Tibial artery (tissue), 4 donors: Measurements from ENCODE around the gene LENEP.

Source experiments
- DNase-seq, 2 donors: peaks; one replicate each; pipeline ENCODE4 v3.0.0-alpha.2; 2019
- H3K27ac ChIP-seq, 2 donors: fragments of 200-600 bp; sonication (generic) in 1 of 2; 1 replicate in 1 of 2; 2 replicates in 1 of 2; pipeline ENCODE4 v1.5.1; 2018 to 2019; ENCODE audit warnings: mild to moderate bottlenecking in 1 of 2
- H3K27me3 ChIP-seq, 2 donors: fragments of 200-600 bp; sonication (generic) in 1 of 2; one replicate each; pipeline versions ENCODE4 v1.5.1 to v1.6.0; 2016 to 2019
- H3K36me3 ChIP-seq, 3 donors: fragments of 200-600 bp; sonication (generic) in 2 of 3; one replicate each; pipeline ENCODE4 v1.5.1; 2016 to 2019; ENCODE audit warnings: mild to moderate bottlenecking in 2 of 3
- H3K4me1 ChIP-seq, 4 donors: fragments of 200-600 bp; sonication (generic) in 2 of 4; 1 replicate in 3 of 4; 2 replicates in 1 of 4; pipeline ENCODE4 v1.5.1; 2016 to 2019
- H3K4me3 ChIP-seq, 2 donors: fragments of 200-600 bp; sonication (generic) in 1 of 2; 1 replicate in 1 of 2; 2 replicates in 1 of 2; pipeline ENCODE4 v1.5.1; 2018 to 2019; ENCODE audit warnings: mild to moderate bottlenecking in 2 of 2
- H3K9me3 ChIP-seq, 3 donors: fragments of 200-600 bp; sonication (generic) in 1 of 3; one replicate each; pipeline ENCODE4 v1.5.1; 2016 to 2019
- intact Hi-C: fragments of 100-400 bp; cut with DNase I; formaldehyde crosslinking; loops from one replicate; pipeline ENCODE4 v1.15.0; 2023; ENCODE audit warnings: low total_unique reads
- TF ChIP-seq, protein P1 (sequence below), 2 experiments: fragments of 200-600 bp in 1 of 2; fragments of 450-650 bp in 1 of 2; IDR thresholded peaks; one replicate each; pipeline ENCODE4 v1.5.1; 2017 to 2019; ENCODE audit warnings: antibody characterized with exemption in 2 of 2, mild to moderate bottlenecking in 1 of 2, moderate library complexity in 1 of 2

Gene LENEP

DNA sequence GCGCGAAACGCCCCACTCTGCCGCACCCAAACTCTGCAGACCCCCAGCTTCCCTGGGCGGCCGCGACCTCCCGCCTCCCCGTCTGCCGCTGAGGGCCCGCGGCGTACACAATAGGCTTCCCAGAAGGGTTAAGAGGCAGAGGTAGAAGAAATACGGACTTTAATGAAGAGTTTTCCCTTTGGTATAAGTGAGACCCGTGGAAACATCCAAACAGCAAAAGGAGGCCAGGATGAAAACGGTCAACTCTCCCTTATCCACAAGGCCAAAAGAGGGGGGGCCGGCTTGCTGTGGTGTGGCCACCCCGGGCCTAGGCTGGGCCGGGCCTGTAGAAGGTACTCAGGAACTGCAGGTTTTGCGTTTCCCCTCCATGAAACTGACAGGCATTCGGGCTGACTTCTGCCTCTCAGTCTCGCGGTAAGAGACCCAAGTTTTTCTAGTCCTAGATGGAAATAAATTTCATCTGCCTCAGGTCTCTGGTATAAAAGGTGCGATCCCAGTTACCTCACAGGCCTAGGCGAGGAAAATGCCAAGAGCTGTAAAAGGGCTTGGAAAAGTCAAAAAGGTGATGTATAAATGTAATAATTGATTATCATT, 31.1 kb upstream of the LENEP start:
- DNase-seq: no peak

DNA sequence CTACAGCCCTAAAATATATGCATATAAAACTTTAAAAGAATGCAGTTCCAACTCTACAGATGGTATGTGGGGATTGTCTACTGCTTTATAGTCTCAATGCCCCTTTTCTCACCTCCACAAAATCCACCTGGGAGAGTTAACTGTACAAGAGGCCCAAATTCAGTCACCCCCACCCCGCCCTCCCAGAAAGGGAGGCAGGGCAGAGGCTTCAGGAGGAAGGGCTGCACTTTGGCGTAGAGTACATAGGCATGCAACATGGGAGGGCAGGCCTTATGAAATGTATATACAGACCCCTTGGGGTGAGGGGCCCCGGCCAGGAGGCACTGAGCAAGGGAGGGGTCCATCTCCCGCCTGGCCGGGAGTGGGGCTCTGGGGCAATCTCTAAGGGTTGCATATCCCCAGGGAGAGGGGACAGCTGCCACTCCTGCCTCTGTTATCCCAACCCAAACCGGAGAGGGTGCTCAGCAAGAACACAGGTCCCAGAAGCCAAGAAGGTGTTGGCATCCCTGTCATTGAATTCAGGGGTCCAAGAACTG, 30.5 kb upstream of the LENEP start:
- TF ChIP-seq, protein P1, sequence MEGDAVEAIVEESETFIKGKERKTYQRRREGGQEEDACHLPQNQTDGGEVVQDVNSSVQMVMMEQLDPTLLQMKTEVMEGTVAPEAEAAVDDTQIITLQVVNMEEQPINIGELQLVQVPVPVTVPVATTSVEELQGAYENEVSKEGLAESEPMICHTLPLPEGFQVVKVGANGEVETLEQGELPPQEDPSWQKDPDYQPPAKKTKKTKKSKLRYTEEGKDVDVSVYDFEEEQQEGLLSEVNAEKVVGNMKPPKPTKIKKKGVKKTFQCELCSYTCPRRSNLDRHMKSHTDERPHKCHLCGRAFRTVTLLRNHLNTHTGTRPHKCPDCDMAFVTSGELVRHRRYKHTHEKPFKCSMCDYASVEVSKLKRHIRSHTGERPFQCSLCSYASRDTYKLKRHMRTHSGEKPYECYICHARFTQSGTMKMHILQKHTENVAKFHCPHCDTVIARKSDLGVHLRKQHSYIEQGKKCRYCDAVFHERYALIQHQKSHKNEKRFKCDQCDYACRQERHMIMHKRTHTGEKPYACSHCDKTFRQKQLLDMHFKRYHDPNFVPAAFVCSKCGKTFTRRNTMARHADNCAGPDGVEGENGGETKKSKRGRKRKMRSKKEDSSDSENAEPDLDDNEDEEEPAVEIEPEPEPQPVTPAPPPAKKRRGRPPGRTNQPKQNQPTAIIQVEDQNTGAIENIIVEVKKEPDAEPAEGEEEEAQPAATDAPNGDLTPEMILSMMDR (IDR thresholded peaks at IDR 0.05): no peak
- Histone ChIP-seq H3K4me1 (peaks cover 0 to 36% (median 22%) of the 10 kb centered on the region in 4 donors), H3K9me3 (no peaks in the 10 kb centered on the region), H3K27ac (peak overlapping the region; percentile 95 to 98), H3K36me3 (peaks cover 32 to 69% (median 63%) of the 10 kb centered on the region in 3 donors), H3K4me3 (peak overlapping the region; percentile 77 to 78), H3K27me3 (no peaks in the 10 kb centered on the region)
- intact Hi-C loops: loop anchor here (5.0 kb wide), 3 partner anchors 34 to 99 kb away; partner anchors contain the start of gene EFNA4
- DNase-seq: no peak

More for the DNA sequence above, 31.1 kb upstream of the LENEP start:
- intact Hi-C loops: loop anchor here (5.0 kb wide), 3 partner anchors 35 to 100 kb away; partner anchors contain the start of gene EFNA4
- H3K4me3 ChIP-seq: peak overlapping the region; percentile 77 to 78
- TF ChIP-seq, protein P1 (IDR thresholded peaks at IDR 0.05): no peak
- no peaks in the 10 kb centered on the region for H3K27me3 ChIP-seq
- H3K4me1 ChIP-seq: peaks cover 0 to 41% (median 24%) of the 10 kb centered on the region in 4 donors
- H3K36me3 ChIP-seq: peaks cover 26 to 63% (median 57%) of the 10 kb centered on the region in 3 donors
- H3K9me3 ChIP-seq: no peaks in the 10 kb centered on the region
- peak overlapping the region; percentile 95 to 98 for H3K27ac ChIP-seq

- intact Hi-C loops: loop anchor here (5.0 kb wide), 3 partner anchors 34 to 99 kb away; partner anchors contain the start of gene EFNA4
- TF ChIP-seq, protein P1 (IDR thresholded peaks at IDR 0.05): no peak
- Histone ChIP-seq H3K36me3 (peaks cover 36 to 69% (median 64%) of the 10 kb centered on the region in 3 donors), H3K4me3 (no peak overlapping the region), H3K27ac (no peak overlapping the region), H3K4me1 (peaks cover 0 to 38% (median 25%) of the 10 kb centered on the region in 4 donors), H3K9me3 (no peaks in the 10 kb centered on the region), H3K27me3 (no peaks in the 10 kb centered on the region)
- DNase-seq: no peak
These were observed 29.7 kb upstream of the LENEP start for GRCh38 chr1:154963643-154964042.

- intact Hi-C loops: loop anchor here (5.0 kb wide), 3 partner anchors 33 to 98 kb away; partner anchors contain the start of gene EFNA4
- H3K36me3 ChIP-seq: peaks cover 36 to 69% (median 57%) of the 10 kb centered on the region in 3 donors
These were observed 29.0 kb upstream of the LENEP start for GRCh38 chr1:154964359-154964758.

GRCh38 chr1:154966111-154966510, 27.3 kb upstream of the LENEP start:
- H3K36me3 ChIP-seq: peaks cover 36 to 69% (median 54%) of the 10 kb centered on the region in 3 donors
- DNase-seq: no peak

More at GRCh38 chr1:154964359-154964758, 29.0 kb upstream of the LENEP start:
- no peak overlapping the region for H3K4me3 ChIP-seq
- no peak overlapping the region for H3K27ac ChIP-seq
- H3K4me1 ChIP-seq: peaks cover 0 to 40% (median 32%) of the 10 kb centered on the region in 4 donors
- H3K27me3 ChIP-seq: no peaks in the 10 kb centered on the region
- TF ChIP-seq, protein P1 (IDR thresholded peaks at IDR 0.05): no peak
- no peaks in the 10 kb centered on the region for H3K9me3 ChIP-seq
- no peak for DNase-seq

More at GRCh38 chr1:154966111-154966510, 27.3 kb upstream of the LENEP start:
- intact Hi-C loops: no loop called here
- no peak overlapping the region for H3K4me3 ChIP-seq
- no peak overlapping the region for H3K27ac ChIP-seq
- no peaks in the 10 kb centered on the region for H3K27me3 ChIP-seq
- peaks cover 0 to 47% (median 39%) of the 10 kb centered on the region in 4 donors for H3K4me1 ChIP-seq
- H3K9me3 ChIP-seq: no peaks in the 10 kb centered on the region
- TF ChIP-seq, protein P1 (IDR thresholded peaks at IDR 0.05): no peak
